Osteocyte (in vitro differentiated cells): ENCODE measurements around the gene HSPA1L. TPM values are rescaled to one million over a fixed set of nuclear protein-coding genes. Genes with fewer than 3 reads are reported as not detected.
"Not testable (repeated sequence)": the region's sequence is repeated elsewhere in the genome, so short reads cannot be mapped to it uniquely, and the experiment has no call there.

Experiments
- DNase-seq: peaks from one replicate; pipeline ENCODE4 v3.0.0; 2021; ENCODE audit warnings: mixed read lengths; ENCODE audit not compliant: unreplicated experiment; ENCODE audit errors: extremely low spot score
- H3K27ac Mint-ChIP-seq: one replicate; pipeline ENCODE4 v1.8.0; 2021; ENCODE audit warnings: mild to moderate bottlenecking, mixed read lengths; ENCODE audit not compliant: unreplicated experiment
- H3K27me3 Mint-ChIP-seq: one replicate; pipeline ENCODE4 v1.8.0; 2021; ENCODE audit warnings: mixed read lengths; ENCODE audit not compliant: unreplicated experiment
- H3K36me3 Mint-ChIP-seq: one replicate; pipeline ENCODE4 v1.8.0; 2021; ENCODE audit warnings: mixed read lengths; ENCODE audit not compliant: unreplicated experiment
- H3K4me1 Mint-ChIP-seq: one replicate; pipeline ENCODE4 v1.8.0; 2021; ENCODE audit warnings: mixed read lengths; ENCODE audit not compliant: unreplicated experiment
- H3K4me3 Mint-ChIP-seq: one replicate; pipeline ENCODE4 v1.8.0; 2021; ENCODE audit warnings: mild to moderate bottlenecking, moderate library complexity, mixed read lengths; ENCODE audit not compliant: unreplicated experiment
- H3K9me3 Mint-ChIP-seq: one replicate; pipeline ENCODE4 v1.8.0; 2021; ENCODE audit warnings: mixed read lengths; ENCODE audit not compliant: unreplicated experiment
- CTCF ChIP-seq: fragments of 200-600 bp; sonication (generic); IDR thresholded peaks from 2 replicates; pipeline ENCODE4 v1.5.0; 2021; ENCODE audit warnings: antibody characterized with exemption, mild to moderate bottlenecking, moderate library complexity
- total RNA-seq: library from RNA; stranded (reverse); gene quantifications from 2 replicates; pipeline ENCODE4 v1.2.1, GENCODE V29; 2021

HSPA1L gene
- total RNA-seq, 1 donor from 2014 or later, result 1.7 TPM

- peak within 1 kb of the TSS; percentile 99 for H3K27ac Mint-ChIP-seq
- peak within 1 kb of the TSS; percentile 87 for H3K4me3 Mint-ChIP-seq
- TF ChIP-seq CTCF, result no peak
- H3K36me3 Mint-ChIP-seq, result no peaks in the 10 kb centered on the region
- peaks cover 37% of the 10 kb centered on the region for H3K4me1 Mint-ChIP-seq
- no peaks in the 10 kb centered on the region for H3K9me3 Mint-ChIP-seq
- peak; percentile 100 for DNase-seq
- H3K27me3 Mint-ChIP-seq, result no peaks in the 10 kb centered on the region
Measured at GRCh38 chr6:31827286-31828079, 12.4 kb upstream of the HSPA1L start, which contains the start of gene HSPA1B. Gene HSPA1B, plus strand, starts transcription at chr6:31827738. Its CDS starts 213 bp downstream, at chr6:31827951.

- H3K27me3 Mint-ChIP-seq, result no peaks in the 10 kb centered on the region
- peak overlapping the region; percentile 99 for H3K27ac Mint-ChIP-seq
- no peaks in the 10 kb centered on the region for H3K36me3 Mint-ChIP-seq
- peak overlapping the region; percentile 87 for H3K4me3 Mint-ChIP-seq
- no peaks in the 10 kb centered on the region for H3K9me3 Mint-ChIP-seq
- peaks cover 42% of the 10 kb centered on the region for H3K4me1 Mint-ChIP-seq
- peak; percentile 88 for DNase-seq
- no peak for TF ChIP-seq CTCF
Measured at GRCh38 chr6:31826793-31827285, 11.8 kb upstream of the HSPA1L start.

GRCh38 chr6:31825553-31825952, 10.5 kb upstream of the HSPA1L start:
- TF ChIP-seq CTCF, result no peak
- Mint-ChIP-seq H3K27me3 (no peaks in the 10 kb centered on the region), H3K36me3 (no peaks in the 10 kb centered on the region), H3K4me1 (peaks cover 42% of the 10 kb centered on the region), H3K9me3 (no peaks in the 10 kb centered on the region), H3K27ac (peak overlapping the region; percentile 99), H3K4me3 (peak overlapping the region; percentile 87)
- no peak for DNase-seq

- not testable (repeated sequence) for H3K27ac Mint-ChIP-seq, DNase-seq, H3K27me3 Mint-ChIP-seq, H3K4me3 Mint-ChIP-seq, H3K36me3 Mint-ChIP-seq, H3K9me3 Mint-ChIP-seq
- peaks cover 39% of the 10 kb centered on the region for H3K4me1 Mint-ChIP-seq
Measured at GRCh38 chr6:31823592-31824196, 8.6 kb upstream of the HSPA1L start.

DNA sequence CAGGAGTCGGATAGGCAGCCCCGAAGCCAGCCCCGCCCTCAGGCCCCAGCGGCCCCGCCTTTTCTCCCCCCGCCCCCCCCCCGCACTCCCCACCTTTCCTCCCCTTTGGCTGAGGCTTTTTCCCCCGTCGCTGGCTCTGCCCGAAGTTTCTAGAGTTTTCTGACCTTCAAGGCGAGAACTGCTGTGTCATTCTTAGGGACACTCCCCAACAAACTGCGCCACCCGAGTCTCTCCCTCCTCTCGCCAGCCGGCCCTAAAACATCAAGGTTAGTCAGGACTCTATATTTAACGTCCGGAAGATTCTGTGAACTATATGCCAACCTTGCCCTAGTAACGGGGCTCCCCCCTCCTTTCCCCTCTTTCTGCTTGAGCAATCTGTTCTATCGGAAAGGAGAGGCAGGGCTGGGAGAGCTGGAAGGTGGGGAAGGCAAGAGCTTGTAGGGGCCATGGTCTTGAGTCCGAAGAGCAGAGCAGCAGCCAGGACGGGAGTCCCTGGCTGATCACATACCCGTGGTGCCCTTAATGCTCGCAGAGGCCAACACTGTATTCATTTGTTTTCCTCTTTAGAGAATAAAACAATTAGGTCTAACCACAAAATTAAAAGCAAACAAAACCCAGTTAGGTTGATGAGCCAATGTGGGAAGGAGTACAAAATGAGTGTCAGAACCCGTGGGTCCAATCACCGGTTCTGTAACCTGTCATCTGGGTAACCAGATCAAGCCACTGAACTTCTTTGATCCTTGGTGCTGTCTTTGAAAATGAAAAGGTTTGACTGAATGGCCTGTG, 7.1 kb upstream of the HSPA1L start:
- H3K9me3 Mint-ChIP-seq, result no peaks in the 10 kb centered on the region
- H3K27ac Mint-ChIP-seq, result peak overlapping the region; percentile 99
- H3K36me3 Mint-ChIP-seq, result no peaks in the 10 kb centered on the region
- DNase-seq, result no peak
- no peak for TF ChIP-seq CTCF
- H3K4me1 Mint-ChIP-seq, result peaks cover 44% of the 10 kb centered on the region
- H3K27me3 Mint-ChIP-seq, result no peaks in the 10 kb centered on the region
- peak overlapping the region; percentile 90 for H3K4me3 Mint-ChIP-seq
